ENCODE results near the gene SPEM1.

- TF ChIP-seq CTCF (IDR thresholded peaks at IDR 0.05; ENCODE audit: insufficient read depth, low read length, poor library complexity, severe bottlenecking) (peak; percentile 19), EZH2phosphoT487 (conservative IDR thresholded peaks at IDR 0.05; ENCODE audit: low read length) (no peak)
These were observed 15.8 kb downstream of the SPEM1 start for GRCh38 chr17:7435676-7436555.
